H1 (cell line): ENCODE data around the gene C19orf47. TPM values are rescaled to one million over a fixed set of nuclear protein-coding genes. Genes with fewer than 3 reads are reported as not detected.

Source experiments
- CTCF ChIA-PET: fragments of 300-600 bp; sonication (Branson Sonifier 250); formaldehyde crosslinking; loops from one replicate; lab custom pipeline; 2021; ENCODE audit not compliant: partially characterized antibody; lab: Charles Lee
- POLR2A ChIA-PET: fragments of 300-600 bp; sonication (Branson Sonifier 250); formaldehyde crosslinking; loops from one replicate; lab custom pipeline; 2021; ENCODE audit warnings: inconsistent platforms; ENCODE audit not compliant: partially characterized antibody; lab: Charles Lee
- DNase-seq, 2 experiments: peaks; one replicate each; pipeline versions ENCODE4 v3.0.0 to v3.0.0-alpha.2; 2010 to 2022; ENCODE audit warnings: low spot score in 2 of 2, low read depth in 1 of 2, mixed read lengths in 1 of 2
- FAIRE-seq: peaks from 2 replicates; lab custom pipeline; 2011; peaks lifted over from hg19 to GRCh38; lab: Jason Lieb, UNC
- H2AFZ ChIP-seq: 2 replicates; pipeline ENCODE4 v1.8.1; 2012; ENCODE audit warnings: low read length, inconsistent platforms
- H2AK5ac ChIP-seq: 2 replicates; pipeline ENCODE4 v1.6.1; 2013; ENCODE audit warnings: low read depth, low read length
- H2BK120ac ChIP-seq: replicated peaks from 2 replicates; pipeline ENCODE3; 2013; ENCODE audit warnings: low read depth, low read length, inconsistent platforms
- H2BK12ac ChIP-seq: 2 replicates; pipeline ENCODE4 v1.6.1; 2013; ENCODE audit warnings: low read depth, low read length
- H2BK15ac ChIP-seq: 2 replicates; pipeline ENCODE4 v1.6.1; 2013; ENCODE audit warnings: low read length
- H2BK20ac ChIP-seq: 2 replicates; pipeline ENCODE4 v1.6.1; 2013; ENCODE audit warnings: low read length
- H2BK5ac ChIP-seq: 2 replicates; pipeline ENCODE4 v1.6.1; 2013; ENCODE audit warnings: low read depth, low read length
- H3K14ac ChIP-seq: 2 replicates; pipeline ENCODE4 v1.6.1; 2013; ENCODE audit warnings: inconsistent platforms; ENCODE audit not compliant: insufficient read length
- H3K18ac ChIP-seq: 2 replicates; pipeline ENCODE4 v1.6.1; 2013; ENCODE audit warnings: low read length; ENCODE audit errors: extremely low read depth
- H3K23ac ChIP-seq: 2 replicates; pipeline ENCODE4 v1.6.1; 2013; ENCODE audit warnings: inconsistent platforms; ENCODE audit not compliant: insufficient read length
- H3K23me2 ChIP-seq: 2 replicates; pipeline ENCODE4 v1.6.1; 2013; ENCODE audit warnings: low read depth, low read length
- H3K27ac ChIP-seq: 2 replicates; pipeline ENCODE4 v1.6.1; 2011; ENCODE audit warnings: low read depth, low read length, inconsistent platforms
- H3K27me3 ChIP-seq, 4 experiments: replicated peaks in 1 of 4; 1 replicate in 1 of 4; 2 replicates in 3 of 4; pipeline versions ENCODE4 v1.6.1 to v1.8.1; 2011 to 2013; ENCODE audit warnings: low read length in 3 of 4, mild to moderate bottlenecking in 3 of 4, inconsistent platforms in 2 of 4, mixed read lengths in 2 of 4, moderate library complexity in 1 of 4; ENCODE audit not compliant: control insufficient read depth in 3 of 4, insufficient read depth in 3 of 4; ENCODE audit errors: extremely low read depth in 1 of 4
- H3K36me3 ChIP-seq, 4 experiments: 2 replicates each; pipeline versions ENCODE4 v1.6.1 to v1.8.1; 2011 to 2013; ENCODE audit warnings: mild to moderate bottlenecking in 4 of 4, low read length in 3 of 4, moderate library complexity in 2 of 4, control low read depth in 1 of 4, inconsistent platforms in 1 of 4; ENCODE audit not compliant: insufficient read depth in 4 of 4, control insufficient read depth in 2 of 4
- H3K4ac ChIP-seq: replicated peaks from 2 replicates; pipeline ENCODE3; 2013; ENCODE audit warnings: low read length, low read depth, mixed read lengths, inconsistent platforms; ENCODE audit not compliant: insufficient read length
- H3K4me1 ChIP-seq, 4 experiments: replicated peaks in 1 of 4; 1 replicate in 1 of 4; 2 replicates in 3 of 4; pipeline versions ENCODE4 v1.6.1 to v1.8.1; 2011 to 2013; ENCODE audit warnings: low read length in 3 of 4, inconsistent platforms in 2 of 4, mixed read lengths in 1 of 4; ENCODE audit not compliant: insufficient read depth in 4 of 4, control insufficient read depth in 3 of 4
- H3K4me2 ChIP-seq, 2 experiments: 2 replicates each; pipeline versions ENCODE4 v1.6.1 to v1.8.1; 2011 to 2013; ENCODE audit warnings: low read depth in 2 of 2, low read length in 2 of 2, control low read depth in 1 of 2, inconsistent platforms in 1 of 2, mild to moderate bottlenecking in 1 of 2; ENCODE audit not compliant: insufficient read depth in 1 of 2
- H3K4me3 ChIP-seq, 4 experiments: fragments of 200-600, 300-600 bp in 1 of 4; sonication (generic), shearing (Covaris generic), sonication (Bioruptor Twin) in 1 of 4; 2 replicates each; pipeline versions ENCODE4 v1.5.1 to v1.8.1; 2011 to 2016; ENCODE audit warnings: low read length in 4 of 4, low read depth in 3 of 4, control low read depth in 2 of 4, inconsistent platforms in 2 of 4, mild to moderate bottlenecking in 2 of 4, mixed read lengths in 1 of 4, moderate library complexity in 1 of 4; ENCODE audit not compliant: insufficient read depth in 2 of 4; ENCODE audit errors: extremely low read depth in 1 of 4
- H3K56ac ChIP-seq: replicated peaks from 2 replicates; pipeline ENCODE3; 2013; ENCODE audit warnings: low read depth, mild to moderate bottlenecking, mixed read lengths, low read length, inconsistent platforms; ENCODE audit not compliant: insufficient read length
- H3K79me1 ChIP-seq: 2 replicates; pipeline ENCODE4 v1.6.1; 2013; ENCODE audit warnings: low read depth, low read length, control low read depth
- H3K79me2 ChIP-seq, 2 experiments: 2 replicates each; pipeline versions ENCODE4 v1.6.1 to v1.8.1; 2012 to 2013; ENCODE audit warnings: low read length in 2 of 2, mild to moderate bottlenecking in 2 of 2, inconsistent platforms in 1 of 2; ENCODE audit not compliant: insufficient read depth in 2 of 2, control insufficient read depth in 1 of 2
- H3K9ac ChIP-seq, 4 experiments: replicated peaks in 1 of 4; 1 replicate in 1 of 4; 2 replicates in 3 of 4; pipeline versions ENCODE4 v1.6.1 to v1.8.1; 2011 to 2013; ENCODE audit warnings: low read depth in 3 of 4, low read length in 3 of 4, control low read depth in 2 of 4, mild to moderate bottlenecking in 2 of 4, moderate library complexity in 2 of 4, inconsistent platforms in 1 of 4; ENCODE audit errors: extremely low read depth in 1 of 4
- H3K9me3 ChIP-seq, 2 experiments: 2 replicates each; pipeline versions ENCODE4 v1.6.1 to v1.8.1; 2012 to 2013; ENCODE audit warnings: mild to moderate bottlenecking in 2 of 2, moderate library complexity in 2 of 2, control low read depth in 1 of 2, inconsistent platforms in 1 of 2, low read depth in 1 of 2, low read length in 1 of 2, mixed read lengths in 1 of 2; ENCODE audit not compliant: insufficient read depth in 2 of 2
- H4K20me1 ChIP-seq, 2 experiments: replicated peaks in 1 of 2; 2 replicates each; pipeline versions ENCODE3 to v1.8.1; 2011 to 2013; ENCODE audit warnings: inconsistent platforms in 2 of 2, low read length in 2 of 2, mild to moderate bottlenecking in 1 of 2; ENCODE audit not compliant: insufficient read depth in 2 of 2, control insufficient read depth in 1 of 2
- H4K5ac ChIP-seq: 2 replicates; pipeline ENCODE4 v1.6.1; 2013; ENCODE audit warnings: low read length, low read depth, mixed read lengths, inconsistent platforms; ENCODE audit not compliant: insufficient read length
- H4K8ac ChIP-seq: 2 replicates; pipeline ENCODE4 v1.8.0; 2013; ENCODE audit warnings: mild to moderate bottlenecking, moderate library complexity, low read length, inconsistent platforms; ENCODE audit not compliant: insufficient read depth; ENCODE audit errors: extremely low read depth
- H4K91ac ChIP-seq: replicated peaks from 2 replicates; pipeline ENCODE3; 2013; ENCODE audit warnings: low read length, mixed read lengths, inconsistent platforms; ENCODE audit not compliant: insufficient read length
- ASH2L ChIP-seq: fragments of 200-600, 300-600 bp; sonication (generic); IDR thresholded peaks from one replicate; pipeline ENCODE4 v1.7.1; 2017; ENCODE audit warnings: low read length
- BACH1 ChIP-seq: IDR thresholded peaks from 2 replicates; pipeline ENCODE4 v1.6.1; 2012; ENCODE audit warnings: low read length, improper control_type of control experiment
- CEBPB ChIP-seq: IDR thresholded peaks from 2 replicates; pipeline ENCODE4 v1.6.1; 2012; ENCODE audit warnings: low read depth, low read length
- CHD1 ChIP-seq: IDR thresholded peaks from 2 replicates; pipeline ENCODE4 v1.6.1; 2012; ENCODE audit warnings: low read depth, low read length, improper control_type of control experiment
- CTBP2 ChIP-seq: IDR thresholded peaks from 2 replicates; pipeline ENCODE4 v1.7.0; 2011; ENCODE audit warnings: borderline replicate concordance, mild to moderate bottlenecking, moderate library complexity, mixed read lengths, low read length; ENCODE audit not compliant: insufficient read depth, insufficient read length
- JUND ChIP-seq: IDR thresholded peaks from 2 replicates; pipeline ENCODE4 v1.6.1; 2011; ENCODE audit warnings: mild to moderate bottlenecking, improper control_type of control experiment, low read length
- MAFK ChIP-seq: IDR thresholded peaks from 2 replicates; pipeline ENCODE4 v1.6.1; 2012; ENCODE audit warnings: low read depth, mild to moderate bottlenecking, improper control_type of control experiment, low read length
- PHF8 ChIP-seq: fragments of 200-600 bp; sonication (generic); conservative IDR thresholded peaks from 2 replicates; pipeline ENCODE4 v1.7.1; 2012; ENCODE audit warnings: low read depth, mild to moderate bottlenecking, inconsistent platforms, low read length, moderate library complexity
- RNF2 ChIP-seq: fragments of 200-900, 300-1000 bp; sonication (generic); IDR thresholded peaks from 2 replicates; pipeline ENCODE4 v1.7.1; 2016; ENCODE audit warnings: borderline replicate concordance, low read depth, mild to moderate bottlenecking, antibody characterized with exemption, low read length; ENCODE audit not compliant: poor library complexity, severe bottlenecking; ENCODE audit errors: missing control alignments
- SIN3A ChIP-seq, 2 experiments: IDR thresholded peaks in 1 of 2; conservative IDR thresholded peaks in 1 of 2; 2 replicates each; pipeline ENCODE4 v1.6.1; 2011 to 2012; ENCODE audit warnings: low read length in 2 of 2, improper control_type of control experiment in 1 of 2, low read depth in 1 of 2, mild to moderate bottlenecking in 1 of 2
- SP4 ChIP-seq: IDR thresholded peaks from 2 replicates; pipeline ENCODE4 v1.6.1; 2012; ENCODE audit warnings: low read length, inconsistent platforms
- TBP ChIP-seq: IDR thresholded peaks from 2 replicates; pipeline ENCODE4 v1.6.1; 2011; ENCODE audit warnings: low read depth, low read length, improper control_type of control experiment
- WGBS, 2 experiments: shearing (Covaris generic) in 1 of 2; methylation state at CpG; one replicate each; pipeline versions ENCODE4 v1.1.6 to v1.1.7; 2013 to 2015; ENCODE audit warnings: low lambda C conversion rate in 2 of 2, mixed read lengths in 2 of 2, inconsistent platforms in 1 of 2, low coverage in 1 of 2, missing lambda C conversion rate in 1 of 2; ENCODE audit not compliant: insufficient replicate concordance in 2 of 2, insufficient coverage in 1 of 2, insufficient read length in 1 of 2; ENCODE audit errors: extremely low coverage in 1 of 2, missing lambda C conversion rate in 1 of 2; 5-methylcytosine and 5-hydroxymethylcytosine counted together
- polyA plus RNA-seq, 7 experiments: library from polyadenylated mRNA; depleted of rRNA in 3 of 7; stranded (reverse) in 5 of 7; unstranded in 2 of 7; fragments of >200 nt in 5 of 7; fragments of 200-250 nt in 2 of 7; gene quantifications; 1 replicate in 5 of 7; 2 replicates in 1 of 7; 4 replicates in 1 of 7; pipeline versions ENCODE4 v1.2.1 to v1.2.3, GENCODE V29; 2011 to 2013; ENCODE audit warnings: missing spikeins in 2 of 7, mixed read lengths in 2 of 7
- total RNA-seq: library from RNA; stranded (reverse); fragmentation: NEBNext Ultra II Directional; extraction: Animal tissue kit (Norgen Biotek cat#: 25700); gene quantifications from 2 replicates; pipeline ENCODE4 v1.2.1, GENCODE V29; 2021
- TF ChIP-seq, protein P1 (sequence below): IDR thresholded peaks from 2 replicates; pipeline ENCODE4 v1.6.1; 2011; ENCODE audit warnings: low read length, improper control_type of control experiment

The C19orf47 gene
- total and polyA plus RNA-seq, 2 of the 8 experiments (the other 6 are each of a cell fraction or from before 2014, with no cell fraction given) = 17.8 to 27.3 TPM

DNA sequence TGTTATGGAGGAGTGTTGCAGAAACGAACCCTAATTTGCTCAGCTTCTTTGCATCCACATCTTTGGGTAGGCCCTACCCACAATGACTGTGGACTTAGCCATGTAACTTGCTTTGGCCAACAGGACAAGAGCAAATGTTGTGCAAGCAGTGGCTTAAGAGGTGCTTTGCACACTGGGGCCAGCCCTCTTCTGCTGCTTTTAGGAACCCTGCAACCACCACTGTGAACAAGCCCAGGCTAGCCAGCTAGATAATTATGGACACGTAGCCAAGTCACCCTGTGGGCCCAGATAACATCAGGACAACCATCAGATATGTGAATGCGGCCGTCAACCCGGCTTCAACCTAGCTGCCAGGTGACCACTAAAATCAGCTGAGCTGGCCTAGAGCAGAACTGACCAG, 17.1 kb downstream of the C19orf47 start:
- 80% methylated on average over 5 of the region's 5 CpGs; no CpG with 5 or more reads in 1 of the 2 experiments for WGBS, 2 experiments
- no peak for DNase-seq
- H3K4ac ChIP-seq = no peak overlapping the region
- POLR2A ChIA-PET = interaction anchor here (1.3 to 1.4 kb wide), 2 partner anchors 10 to 48 kb away, joined by 3 to 4 read pairs; no protein-coding TSS in a partner anchor
- H3K23ac ChIP-seq = no peak overlapping the region
- no peak overlapping the region for H3K4me3 ChIP-seq
- 0 out of 2 replicates have a peak overlapping the region, but pooled peaks have one; percentile 3 for H3K27ac ChIP-seq
- H3K14ac ChIP-seq = no peak overlapping the region
- no peak overlapping the region for H3K18ac ChIP-seq
- H2BK15ac ChIP-seq = no peak overlapping the region
- H2BK120ac ChIP-seq = no peak overlapping the region
- H2BK20ac ChIP-seq = no peak overlapping the region
- 0 out of 2 replicates have a peak overlapping the region, but pooled peaks have one; percentile 27 for H2BK5ac ChIP-seq
- 0 out of 7 replicates have a peak, but pooled peaks cover 0 to 3% (median 0%) of the 10 kb centered on the region in 4 experiments for H3K4me1 ChIP-seq
- H3K23me2 ChIP-seq = no peaks in the 10 kb centered on the region
- no peak overlapping the region for H3K4me2 ChIP-seq
- no peak overlapping the region for H2AK5ac ChIP-seq
- H2AFZ ChIP-seq = no peak overlapping the region
- H3K36me3 ChIP-seq = peaks cover under 1 to 20% (median 11%) of the 10 kb centered on the region in 4 experiments
- H3K27me3 ChIP-seq = no peaks in the 10 kb centered on the region
- H3K9me3 ChIP-seq = no peaks in the 10 kb centered on the region
- H3K79me2 ChIP-seq = no peaks in the 10 kb centered on the region
- H3K9ac ChIP-seq = no peak overlapping the region
- H2BK12ac ChIP-seq = no peak overlapping the region
- H4K91ac ChIP-seq = no peak overlapping the region
- FAIRE-seq = no peak
- H4K20me1 ChIP-seq = peaks cover 0 to 2% of the 10 kb centered on the region in 2 experiments
- H3K56ac ChIP-seq = no peak overlapping the region
- H4K8ac ChIP-seq = peak overlapping the region; percentile 25; the same call in 1 of the 2 replicates
- CTCF ChIA-PET = interaction anchor here (0.6 to 1.0 kb wide), 4 partner anchors 24 to 75 kb away, joined by 3 to 4 read pairs (median 3); no protein-coding TSS in a partner anchor
- no peak overlapping the region for H4K5ac ChIP-seq
- H3K79me1 ChIP-seq = no peaks in the 10 kb centered on the region
- TF ChIP-seq CHD1 (no peak), CTBP2 (no peak), SP4 (no peak), PHF8 (no peak), CEBPB (no peak), SIN3A (conservative IDR thresholded peaks at IDR 0.05 in 1 of 2, IDR thresholded peaks at IDR 0.05 in 1 of 2; ENCODE audit: low read depth in 1 of 2, low read length in 2 of 2) (no peak), JUND (no peak), BACH1 (no peak), ASH2L (no peak), MAFK (no peak), RNF2 (no peak), TBP (no peak)
- TF ChIP-seq, protein P1, sequence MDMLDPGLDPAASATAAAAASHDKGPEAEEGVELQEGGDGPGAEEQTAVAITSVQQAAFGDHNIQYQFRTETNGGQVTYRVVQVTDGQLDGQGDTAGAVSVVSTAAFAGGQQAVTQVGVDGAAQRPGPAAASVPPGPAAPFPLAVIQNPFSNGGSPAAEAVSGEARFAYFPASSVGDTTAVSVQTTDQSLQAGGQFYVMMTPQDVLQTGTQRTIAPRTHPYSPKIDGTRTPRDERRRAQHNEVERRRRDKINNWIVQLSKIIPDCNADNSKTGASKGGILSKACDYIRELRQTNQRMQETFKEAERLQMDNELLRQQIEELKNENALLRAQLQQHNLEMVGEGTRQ = no peak
